Measurements from ENCODE around the gene VPS8.

Gene VPS8

GRCh38 chr3:184810146-184810545, 1.8 kb upstream of the VPS8 start:
- DNase-seq (ENCODE audit: low read depth) = no peak
- no peak for TF ChIP-seq CTCF (IDR thresholded peaks at IDR 0.05; ENCODE audit: low read depth, low read length, missing control alignments)
- H3K4me3 ChIP-seq (ENCODE audit: low read depth, low read length) = no peak overlapping the region
- in situ Hi-C loops (cut with HindIII; ENCODE audit: low sequenced_read_pairs) = no loop called here

- H3K4me3 ChIP-seq (ENCODE audit: low read depth, low read length) = no peak overlapping the region
- no peak for DNase-seq (ENCODE audit: low read depth)
- no peak for TF ChIP-seq CTCF (IDR thresholded peaks at IDR 0.05; ENCODE audit: low read depth, low read length, missing control alignments)
- in situ Hi-C loops (cut with HindIII; ENCODE audit: low sequenced_read_pairs) = no loop called here
Observed at GRCh38 chr3:184811034-184811433, 932 bp upstream of the VPS8 start.

- H3K4me3 ChIP-seq (ENCODE audit: low read depth, low read length) = peak overlapping the region; percentile 96
- DNase-seq (ENCODE audit: low read depth) = no peak
- TF ChIP-seq CTCF (IDR thresholded peaks at IDR 0.05; ENCODE audit: low read depth, low read length, missing control alignments) = no peak
- in situ Hi-C loops (cut with HindIII; ENCODE audit: low sequenced_read_pairs) = no loop called here
Observed at GRCh38 chr3:184811663-184811998, 335 bp upstream of the VPS8 start.

- TF ChIP-seq CTCF (IDR thresholded peaks at IDR 0.05; ENCODE audit: low read depth, low read length, missing control alignments) = no peak
- in situ Hi-C loops (cut with HindIII; ENCODE audit: low sequenced_read_pairs) = no loop called here
- peak overlapping the region; percentile 96 for H3K4me3 ChIP-seq (ENCODE audit: low read depth, low read length)
- DNase-seq (ENCODE audit: low read depth) = no peak
Observed at GRCh38 chr3:184812662-184813042, 686 bp downstream of the VPS8 start.

GRCh38 chr3:184813357-184813756, 1.4 kb downstream of the VPS8 start:
- no peak for DNase-seq (ENCODE audit: low read depth)
- TF ChIP-seq CTCF (IDR thresholded peaks at IDR 0.05; ENCODE audit: low read depth, low read length, missing control alignments) = no peak
- H3K4me3 ChIP-seq (ENCODE audit: low read depth, low read length) = peak overlapping the region; percentile 96
- in situ Hi-C loops (cut with HindIII; ENCODE audit: low sequenced_read_pairs) = no loop called here

GRCh38 chr3:184814214-184814613, 2.2 kb downstream of the VPS8 start:
- no peak for TF ChIP-seq CTCF (IDR thresholded peaks at IDR 0.05; ENCODE audit: low read depth, low read length, missing control alignments)
- DNase-seq (ENCODE audit: low read depth) = no peak
- in situ Hi-C loops (cut with HindIII; ENCODE audit: low sequenced_read_pairs) = no loop called here
- no peak overlapping the region for H3K4me3 ChIP-seq (ENCODE audit: low read depth, low read length)
